H7 (cell line): ENCODE results near the gene CMIP. TPM values are rescaled to one million over a fixed set of nuclear protein-coding genes. Genes with fewer than 3 reads are reported as not detected.

Experiments used
- DNase-seq: peaks from one replicate; pipeline ENCODE4 v3.0.0; 2012
- H3K27me3 ChIP-seq: 2 replicates; pipeline ENCODE4 v1.6.0; 2011; ENCODE audit warnings: mild to moderate bottlenecking, low read length; ENCODE audit not compliant: control insufficient read depth, insufficient read depth
- H3K36me3 ChIP-seq: replicated peaks from 2 replicates; pipeline ENCODE4 v1.5.1; 2011; ENCODE audit warnings: low read length; ENCODE audit not compliant: control insufficient read depth, insufficient read depth
- H3K4me3 ChIP-seq: 2 replicates; pipeline ENCODE4 v1.5.1; 2011; ENCODE audit warnings: low read depth, mild to moderate bottlenecking, control low read depth, low read length, moderate library complexity; ENCODE audit not compliant: insufficient read depth
- total RNA-seq: library from RNA; depleted of rRNA; stranded (reverse); fragments of >200 nt; shearing (Covaris generic); gene quantifications from 2 replicates; pipeline ENCODE4 v1.2.3, GENCODE V29; 2014

Gene CMIP
- total RNA-seq, 1 experiment from 2014 or later, result 13.1 TPM

- no peaks in the 10 kb centered on the region; the same call in 1 of the 2 replicates for H3K36me3 ChIP-seq
- H3K27me3 ChIP-seq, result no peaks in the 10 kb centered on the region
- no peak for DNase-seq
- no peak overlapping the region for H3K4me3 ChIP-seq
Measured at GRCh38 chr16:81482329-81483063, 37.9 kb downstream of the CMIP start.

GRCh38 chr16:81483064-81483969 is 38.7 kb downstream of the CMIP start:
- H3K36me3 ChIP-seq, result no peaks in the 10 kb centered on the region; the same call in 1 of the 2 replicates
- no peak for DNase-seq

GRCh38 chr16:81483970-81484595 is 39.5 kb downstream of the CMIP start:
- Histone ChIP-seq H3K4me3 (no peak overlapping the region), H3K36me3 (no peaks in the 10 kb centered on the region; the same call in 1 of the 2 replicates), H3K27me3 (no peaks in the 10 kb centered on the region)
- DNase-seq, result peak; percentile 64

More at GRCh38 chr16:81483064-81483969, 38.7 kb downstream of the CMIP start:
- Histone ChIP-seq H3K27me3 (no peaks in the 10 kb centered on the region), H3K4me3 (no peak overlapping the region)

GRCh38 chr16:81484908-81485624 is 40.5 kb downstream of the CMIP start:
- DNase-seq, result no peak
- Histone ChIP-seq H3K4me3 (no peak overlapping the region), H3K27me3 (no peaks in the 10 kb centered on the region), H3K36me3 (no peaks in the 10 kb centered on the region; the same call in 1 of the 2 replicates)

DNA sequence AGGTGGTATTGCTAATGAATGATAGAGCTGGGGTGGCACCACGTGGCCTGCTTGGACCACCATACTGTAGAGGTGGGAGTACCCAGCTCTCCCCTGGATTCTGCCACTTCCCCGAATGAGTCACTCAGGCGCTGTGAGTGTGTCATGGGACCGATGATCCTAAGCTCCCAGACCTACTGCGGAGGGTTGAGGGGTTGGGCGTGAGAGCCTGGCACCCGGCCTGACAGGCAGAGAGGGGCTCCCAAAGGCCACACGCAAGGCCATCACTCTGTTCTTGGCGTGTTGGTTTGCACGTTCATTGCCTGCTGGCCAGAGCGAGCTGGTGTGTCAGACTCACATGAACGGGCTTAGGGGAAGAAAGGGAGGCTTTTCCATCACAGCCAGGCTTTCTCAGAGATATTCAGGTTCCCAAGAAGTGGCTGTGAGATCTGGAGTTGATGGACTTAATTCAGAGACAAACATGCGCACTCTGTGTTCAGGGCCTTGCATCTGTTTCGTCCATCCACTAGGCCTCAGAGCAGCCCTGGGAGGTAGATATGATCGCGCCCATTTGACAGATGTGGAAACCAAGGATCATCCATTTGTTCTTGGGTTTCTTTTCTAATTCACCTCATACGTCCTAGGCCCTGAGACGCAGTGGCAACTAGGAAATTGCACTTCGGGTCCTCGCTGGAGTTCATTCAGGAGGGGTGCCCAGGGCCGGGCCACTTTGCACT is 41.4 kb downstream of the CMIP start:
- no peaks in the 10 kb centered on the region; the same call in 1 of the 2 replicates for H3K36me3 ChIP-seq
- no peak for DNase-seq
- no peaks in the 10 kb centered on the region for H3K27me3 ChIP-seq
- no peak overlapping the region for H3K4me3 ChIP-seq

DNA sequence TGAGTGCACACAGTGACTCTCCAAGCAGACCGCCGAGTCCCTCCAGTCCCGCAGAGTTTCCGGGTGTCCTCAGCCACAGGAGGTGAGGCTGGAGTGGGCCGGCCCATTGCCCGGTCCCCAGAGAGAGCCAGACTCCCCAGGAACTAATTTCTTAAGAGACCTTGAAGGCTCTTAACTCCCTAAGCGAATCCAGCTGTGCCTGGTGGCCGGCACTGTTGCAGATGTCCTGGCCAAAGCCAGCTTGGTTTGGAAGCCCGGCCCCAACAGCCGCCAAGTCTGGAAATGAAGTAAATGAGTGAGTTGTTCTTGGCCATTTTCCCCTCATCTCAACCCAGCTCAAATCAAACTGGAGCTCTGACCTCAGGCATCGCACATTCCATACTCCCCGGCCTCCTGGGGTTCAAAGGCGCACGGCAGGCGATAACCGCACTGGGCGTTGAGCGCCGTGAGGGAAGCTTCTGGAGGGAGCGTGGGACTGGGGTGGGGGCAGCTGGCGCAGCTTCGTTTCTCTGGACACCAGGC is 42.0 kb downstream of the CMIP start:
- no peaks in the 10 kb centered on the region for H3K27me3 ChIP-seq
- no peaks in the 10 kb centered on the region; the same call in 1 of the 2 replicates for H3K36me3 ChIP-seq
- H3K4me3 ChIP-seq, result no peak overlapping the region
- DNase-seq, result no peak

DNA sequence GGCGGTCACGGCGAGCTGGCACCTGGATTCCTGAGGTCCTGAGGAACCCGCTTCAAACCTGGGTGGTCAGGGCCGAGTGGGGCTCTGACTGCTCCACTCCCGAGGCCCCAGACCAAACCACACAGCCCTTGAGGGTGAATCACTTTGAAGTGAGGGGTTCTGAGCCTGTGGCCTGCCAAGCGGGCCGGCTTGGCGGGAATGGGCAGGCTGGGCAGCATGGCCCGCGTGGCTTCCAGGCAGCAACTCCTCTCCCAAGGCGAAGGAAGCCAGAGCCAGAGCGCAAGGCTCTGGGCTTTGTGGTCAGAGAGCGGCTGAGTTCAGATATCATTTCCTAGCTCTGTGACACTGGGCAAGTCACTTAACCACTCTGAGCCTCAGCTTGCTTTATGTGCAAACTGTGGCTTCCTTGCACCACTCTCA is 42.7 kb downstream of the CMIP start:
- H3K36me3 ChIP-seq, result no peaks in the 10 kb centered on the region; the same call in 1 of the 2 replicates
- no peaks in the 10 kb centered on the region for H3K27me3 ChIP-seq
- DNase-seq, result no peak
- H3K4me3 ChIP-seq, result no peak overlapping the region

DNA sequence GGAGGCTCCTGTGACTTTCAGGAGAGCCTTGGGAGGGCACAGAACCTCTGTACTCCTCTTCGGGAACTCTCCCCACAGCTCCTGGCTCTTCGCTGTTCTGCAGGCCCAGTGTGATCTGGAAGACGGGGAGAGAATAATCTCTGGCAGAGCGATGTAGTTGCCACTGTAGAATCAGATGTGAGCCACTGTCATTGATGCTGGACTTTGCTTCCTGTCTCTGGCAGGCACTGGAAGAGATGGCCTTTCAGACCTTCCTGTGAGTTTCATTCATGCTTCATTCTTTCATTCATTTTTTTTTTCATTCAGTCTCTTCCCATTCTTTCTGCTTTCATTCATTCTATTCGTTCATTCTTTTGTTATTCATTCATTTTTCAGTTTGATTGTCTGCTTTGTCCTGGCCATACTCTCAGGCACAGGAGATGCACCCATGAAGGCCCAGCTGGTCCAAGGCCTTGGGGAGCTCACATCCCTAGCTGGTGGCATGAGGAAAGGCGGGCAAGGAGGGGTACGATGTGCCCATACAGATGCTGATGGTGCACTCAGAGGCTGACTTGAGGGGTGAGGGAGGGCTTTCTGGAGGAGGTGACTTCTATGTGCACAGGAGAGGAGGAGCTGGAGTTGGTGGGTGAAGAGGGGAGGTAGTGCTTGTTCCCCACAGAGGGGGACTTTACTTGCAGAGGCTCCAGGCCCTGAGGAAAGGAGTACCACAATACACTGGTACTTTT is 44.2 kb downstream of the CMIP start:
- no peak overlapping the region for H3K4me3 ChIP-seq
- H3K36me3 ChIP-seq, result no peaks in the 10 kb centered on the region; the same call in 1 of the 2 replicates
- no peaks in the 10 kb centered on the region for H3K27me3 ChIP-seq
- no peak for DNase-seq

DNA sequence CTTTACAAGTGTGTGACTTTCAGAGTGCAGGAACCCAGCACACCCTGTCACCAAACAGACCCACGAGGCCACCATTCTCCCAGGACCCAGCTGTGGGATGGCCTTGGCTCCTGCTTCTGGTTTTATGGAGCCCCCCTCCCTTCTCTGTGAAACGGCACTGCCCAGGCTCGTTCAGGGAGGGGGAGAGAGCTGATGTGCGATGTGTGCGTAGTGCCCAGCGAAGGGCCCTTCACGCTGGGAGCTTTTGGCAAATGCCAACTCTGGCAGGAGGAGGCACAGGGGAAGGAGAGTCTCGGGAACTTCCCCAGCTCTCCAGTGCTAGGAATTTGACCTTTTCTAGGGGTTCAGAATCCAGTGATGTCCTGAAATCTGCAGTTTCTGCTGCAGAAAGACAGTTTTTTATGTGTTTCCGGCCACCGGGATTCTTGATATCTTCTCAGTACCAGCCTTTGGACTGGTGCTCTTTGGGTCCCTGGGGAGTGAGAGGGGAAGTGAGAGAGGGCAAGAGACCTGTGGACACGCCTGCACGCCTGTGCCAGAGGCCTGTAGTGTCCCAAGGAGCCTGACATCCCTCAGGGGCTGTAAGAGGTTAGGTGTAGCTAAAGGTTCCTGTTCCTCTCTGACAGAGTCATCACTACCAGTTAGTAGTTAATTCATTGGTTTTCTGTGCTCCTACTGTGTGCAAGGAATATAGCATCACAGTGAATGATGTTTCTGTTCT is 45.1 kb downstream of the CMIP start:
- H3K27me3 ChIP-seq, result no peaks in the 10 kb centered on the region
- no peak overlapping the region for H3K4me3 ChIP-seq
- H3K36me3 ChIP-seq, result no peaks in the 10 kb centered on the region; the same call in 1 of the 2 replicates
- no peak for DNase-seq

- H3K4me3 ChIP-seq, result no peak overlapping the region
- no peaks in the 10 kb centered on the region; the same call in 1 of the 2 replicates for H3K36me3 ChIP-seq
- no peaks in the 10 kb centered on the region for H3K27me3 ChIP-seq
- DNase-seq, result no peak
Measured at GRCh38 chr16:81491541-81492188, 47.1 kb downstream of the CMIP start.

DNA sequence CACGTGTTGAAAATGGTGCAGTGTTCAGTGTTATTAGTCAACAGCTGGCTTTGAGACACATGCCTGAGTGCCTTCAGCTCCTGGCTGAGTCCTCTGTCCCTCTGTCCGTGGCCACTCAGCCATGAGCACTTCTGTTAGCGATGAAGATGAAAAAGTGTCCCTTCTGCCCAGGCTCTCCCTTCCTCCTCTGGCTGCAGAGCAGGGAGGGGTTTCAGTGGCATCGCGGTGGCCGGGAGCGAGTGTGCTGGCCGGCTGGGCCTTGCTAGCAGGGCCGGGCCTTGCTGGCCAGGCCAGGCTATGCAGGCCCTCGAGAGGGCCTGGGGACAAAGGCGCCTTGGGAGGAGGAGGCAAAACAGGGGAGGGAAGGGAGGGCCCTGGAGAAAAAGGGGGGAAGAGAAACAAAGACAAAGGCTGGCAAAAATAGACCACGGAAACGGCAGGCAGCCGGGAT is 47.7 kb downstream of the CMIP start:
- Histone ChIP-seq H3K4me3 (no peak overlapping the region), H3K27me3 (no peaks in the 10 kb centered on the region), H3K36me3 (no peaks in the 10 kb centered on the region; the same call in 1 of the 2 replicates)
- DNase-seq, result peak; percentile 65
